Stimulated activated CD4-positive, alpha-beta T cell treated with anti-CD3 and anti-CD28 coated beads, Interleukin-4, amount 100 ng/mL, for 48 hours (primary cell): ENCODE data around the gene XXYLT1.
A peak's percentile ranks its signal among the peaks of the same experiment; 100 is the strongest.

Experiments used
- DNase-seq, 2 donors: peaks; one replicate each; pipeline ENCODE4 v3.0.0-alpha.2; 2020; ENCODE audit warnings: low read depth in 2 of 2

Gene XXYLT1

GRCh38 chr3:195151402-195151801, 119.6 kb downstream of the XXYLT1 start:
- DNase-seq, result no peak

GRCh38 chr3:195150181-195151118, 120.5 kb downstream of the XXYLT1 start:
- no peak for DNase-seq

GRCh38 chr3:195149292-195150030, 121.5 kb downstream of the XXYLT1 start:
- DNase-seq, result no peak

- DNase-seq, result no peak
Measured at GRCh38 chr3:195148549-195148948, 122.4 kb downstream of the XXYLT1 start.

GRCh38 chr3:195147649-195148080, 123.3 kb downstream of the XXYLT1 start:
- peak in 1 of 2 donors; percentile 7 for DNase-seq

GRCh38 chr3:195146131-195146530, 124.8 kb downstream of the XXYLT1 start:
- DNase-seq, result no peak

GRCh38 chr3:195145579-195145978, 125.4 kb downstream of the XXYLT1 start:
- no peak for DNase-seq

- no peak for DNase-seq
Measured at GRCh38 chr3:195143221-195143620, 127.7 kb downstream of the XXYLT1 start.

GRCh38 chr3:195142519-195142918, 128.4 kb downstream of the XXYLT1 start:
- no peak for DNase-seq

GRCh38 chr3:195140816-195141793, 129.9 kb downstream of the XXYLT1 start:
- no peak for DNase-seq

GRCh38 chr3:195140410-195140809, 130.5 kb downstream of the XXYLT1 start:
- DNase-seq, result no peak

- DNase-seq, result no peak
Measured at GRCh38 chr3:195139876-195140240, 131.1 kb downstream of the XXYLT1 start.

- DNase-seq, result no peak
Measured at GRCh38 chr3:195139091-195139875, 131.7 kb downstream of the XXYLT1 start.

- no peak for DNase-seq
Measured at GRCh38 chr3:195137638-195138588, 133.0 kb downstream of the XXYLT1 start.

GRCh38 chr3:195135917-195136316, 135.0 kb downstream of the XXYLT1 start:
- DNase-seq, result no peak

- DNase-seq, result no peak
Measured at GRCh38 chr3:195134431-195134830, 136.5 kb downstream of the XXYLT1 start.

- DNase-seq, result peak; percentile 16 to 52
Measured at GRCh38 chr3:195133462-195133861, 137.5 kb downstream of the XXYLT1 start.

GRCh38 chr3:195133013-195133412, 137.9 kb downstream of the XXYLT1 start:
- DNase-seq, result no peak

- DNase-seq, result no peak
Measured at GRCh38 chr3:195131176-195131575, 139.8 kb downstream of the XXYLT1 start.
